ENCODE results near the gene PRRT4.

Gene PRRT4

GRCh38 chr7:128394904-128395496, 33.5 kb upstream of the PRRT4 start:
- no peak for DNase-seq (ENCODE audit: low spot score)
- TF ChIP-seq CTCF (IDR thresholded peaks at IDR 0.05): no peak
- H3K27ac ChIP-seq: no peak overlapping the region
- no peak overlapping the region for H3K4me3 ChIP-seq

- no peak overlapping the region for H3K4me3 ChIP-seq
- DNase-seq (ENCODE audit: low spot score): no peak
- H3K27ac ChIP-seq: no peak overlapping the region
- TF ChIP-seq CTCF (IDR thresholded peaks at IDR 0.05): no peak
Measured at GRCh38 chr7:128393526-128394330, 32.2 kb upstream of the PRRT4 start.

- DNase-seq (ENCODE audit: low spot score): no peak
- no peak overlapping the region for H3K4me3 ChIP-seq
- no peak overlapping the region for H3K27ac ChIP-seq
- TF ChIP-seq CTCF (IDR thresholded peaks at IDR 0.05): no peak
Measured at GRCh38 chr7:128392446-128393327, 31.2 kb upstream of the PRRT4 start.

GRCh38 chr7:128391805-128392204, 30.3 kb upstream of the PRRT4 start:
- no peak overlapping the region for H3K4me3 ChIP-seq
- no peak for TF ChIP-seq CTCF (IDR thresholded peaks at IDR 0.05)
- H3K27ac ChIP-seq: no peak overlapping the region
- DNase-seq (ENCODE audit: low spot score): no peak

GRCh38 chr7:128390871-128391565, 29.5 kb upstream of the PRRT4 start:
- no peak for DNase-seq (ENCODE audit: low spot score)
- TF ChIP-seq CTCF (IDR thresholded peaks at IDR 0.05): no peak
- H3K27ac ChIP-seq: no peak overlapping the region
- H3K4me3 ChIP-seq: no peak overlapping the region

- H3K4me3 ChIP-seq: no peak overlapping the region
- no peak for DNase-seq (ENCODE audit: low spot score)
- no peak for TF ChIP-seq CTCF (IDR thresholded peaks at IDR 0.05)
Measured at GRCh38 chr7:128389618-128390329, 28.3 kb upstream of the PRRT4 start.

More at GRCh38 chr7:128389618-128390329, 28.3 kb upstream of the PRRT4 start:
- H3K27ac ChIP-seq: no peak overlapping the region

Data from coronary artery (tissue), 2 donors.